ENCODE results near the gene KLF16. TPM values are rescaled to one million over a fixed set of nuclear protein-coding genes. Genes with fewer than 3 reads are reported as not detected.

KLF16 gene
- total and polyA plus RNA-seq, 9 of the 15 experiments (the other 6 are each of a cell fraction or from before 2014, with no cell fraction given): 0.04 to 60.4 (median 6.8) TPM

DNA sequence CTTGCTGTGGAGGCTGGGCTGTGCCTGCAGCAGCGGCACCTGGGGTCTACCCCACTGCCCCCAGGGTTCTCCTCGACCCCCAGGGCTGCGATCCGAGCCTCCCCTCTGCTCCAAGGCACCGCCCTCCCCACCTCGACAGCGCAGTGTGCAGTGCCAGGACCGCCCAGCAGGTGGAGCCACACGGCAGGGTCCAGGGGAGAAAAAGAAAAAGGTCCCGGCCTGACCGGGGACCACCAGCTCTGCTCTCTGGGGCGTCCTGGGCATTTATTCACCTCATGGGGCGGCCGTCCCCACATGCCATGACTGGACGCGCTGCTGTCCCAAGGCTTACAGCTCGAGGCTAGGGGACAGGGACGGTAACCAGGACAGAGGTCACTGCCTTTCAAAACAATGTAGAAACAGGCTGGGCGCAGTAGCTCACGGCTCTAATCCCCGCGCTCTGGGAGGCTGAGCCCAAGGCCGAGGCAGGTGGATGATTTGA is 25.7 kb downstream of the KLF16 start:
- BruUV-seq (replicated peaks): no TSS peak
- CTCF ChIA-PET (ENCODE audit: low intra/inter-chr PET ratio): no interaction called here
- peak; percentile 71 for ATAC-seq
- POLR2A ChIA-PET: interaction anchor here (0.5 to 6.6 kb wide), 10 partner anchors 9 to 1202 kb away, joined by 3 to 46 read pairs (median 4); no protein-coding TSS in a partner anchor
- in situ Hi-C loops (cut with MboI) (no loop called here), intact Hi-C loops (cut with micrococcal nuclease) (no loop called here)
- Histone ChIP-seq H3K36me3 (ENCODE audit: control insufficient read depth, insufficient read depth, low read length) (peaks cover 46% of the 10 kb centered on the region; the same call in 1 of the 3 replicates), H3K79me2 (ENCODE audit: control insufficient read depth, insufficient read depth, low read length) (peaks cover 97% of the 10 kb centered on the region), H3K27me3 (ENCODE audit: control insufficient read depth in 2 of 2, insufficient read depth in 2 of 2, low read length in 2 of 2) (no peaks in the 10 kb centered on the region), H3K9me1 (ENCODE audit: control insufficient read depth, insufficient read depth, low read length) (peaks cover 3% of the 10 kb centered on the region), H3K4me3 (peak overlapping the region; percentile 27), H3K27ac (ENCODE audit: extremely low read depth, low read depth, low read length) (peak overlapping the region; percentile 72), H3K9me3 (replicated peaks; ENCODE audit: control insufficient read depth, insufficient read depth, low read depth, low read length) (no peaks in the 10 kb centered on the region), H3K4me1 (replicated peaks in 1 of 2; ENCODE audit: control insufficient read depth in 2 of 2, insufficient read depth in 2 of 2, low read length in 2 of 2) (peaks cover 55 to 95% of the 10 kb centered on the region in 2 experiments), H3K4me2 (ENCODE audit: insufficient read depth, low read length) (peak overlapping the region; percentile 84), H2AFZ (ENCODE audit: low read depth, low read length) (peak overlapping the region; percentile 64; the same call in 1 of the 2 replicates), H4K20me1 (replicated peaks; ENCODE audit: control insufficient read depth, insufficient read depth, low read length) (peaks cover 26% of the 10 kb centered on the region), H3K9ac (ENCODE audit: insufficient read depth in 1 of 2, low read depth in 2 of 2, low read length in 2 of 2) (peak overlapping the region; percentile 63 to 89)
- WGBS (ENCODE audit: insufficient coverage, low coverage, missing lambda C conversion rate): 2% methylated on average over 20 of the region's 23 CpGs
- FAIRE-seq: peak; percentile 72
- peak; percentile 68 to 83 (median 78) for DNase-seq (ENCODE audit: extremely low read depth in 1 of 4, low spot score in 3 of 4)
- TF ChIP-seq POLR2A (conservative IDR thresholded peaks at IDR 0.05): 0 out of 2 replicates have a peak, but pooled peaks have one; percentile 1
- TF ChIP-seq RB1 (IDR thresholded peaks at IDR 0.05; ENCODE audit: low read depth): peak; percentile 85
- peak; percentile 30; the same call in 1 of the 2 replicates for TF ChIP-seq L3MBTL2 (IDR thresholded peaks at IDR 0.05)
- no peak for TF ChIP-seq KDM4B (IDR thresholded peaks at IDR 0.05; ENCODE audit: borderline replicate concordance in 2 of 2, low read depth in 1 of 2)
- TF ChIP-seq CTBP1 (IDR thresholded peaks at IDR 0.05; ENCODE audit: borderline replicate concordance): peak; percentile 46; the same call in 1 of the 2 replicates
- TF ChIP-seq ZNF263 (CRISPR knock-in tag; IDR thresholded peaks at IDR 0.05; ENCODE audit: borderline replicate concordance): peak; percentile 58; the same call in 1 of the 2 replicates
- TF ChIP-seq KHSRP (IDR thresholded peaks at IDR 0.05): no peak
- TF ChIP-seq PHF21A (IDR thresholded peaks at IDR 0.05; ENCODE audit: borderline replicate concordance, low read depth): peak; percentile 59; the same call in 1 of the 2 replicates
- TF ChIP-seq, protein P1, sequence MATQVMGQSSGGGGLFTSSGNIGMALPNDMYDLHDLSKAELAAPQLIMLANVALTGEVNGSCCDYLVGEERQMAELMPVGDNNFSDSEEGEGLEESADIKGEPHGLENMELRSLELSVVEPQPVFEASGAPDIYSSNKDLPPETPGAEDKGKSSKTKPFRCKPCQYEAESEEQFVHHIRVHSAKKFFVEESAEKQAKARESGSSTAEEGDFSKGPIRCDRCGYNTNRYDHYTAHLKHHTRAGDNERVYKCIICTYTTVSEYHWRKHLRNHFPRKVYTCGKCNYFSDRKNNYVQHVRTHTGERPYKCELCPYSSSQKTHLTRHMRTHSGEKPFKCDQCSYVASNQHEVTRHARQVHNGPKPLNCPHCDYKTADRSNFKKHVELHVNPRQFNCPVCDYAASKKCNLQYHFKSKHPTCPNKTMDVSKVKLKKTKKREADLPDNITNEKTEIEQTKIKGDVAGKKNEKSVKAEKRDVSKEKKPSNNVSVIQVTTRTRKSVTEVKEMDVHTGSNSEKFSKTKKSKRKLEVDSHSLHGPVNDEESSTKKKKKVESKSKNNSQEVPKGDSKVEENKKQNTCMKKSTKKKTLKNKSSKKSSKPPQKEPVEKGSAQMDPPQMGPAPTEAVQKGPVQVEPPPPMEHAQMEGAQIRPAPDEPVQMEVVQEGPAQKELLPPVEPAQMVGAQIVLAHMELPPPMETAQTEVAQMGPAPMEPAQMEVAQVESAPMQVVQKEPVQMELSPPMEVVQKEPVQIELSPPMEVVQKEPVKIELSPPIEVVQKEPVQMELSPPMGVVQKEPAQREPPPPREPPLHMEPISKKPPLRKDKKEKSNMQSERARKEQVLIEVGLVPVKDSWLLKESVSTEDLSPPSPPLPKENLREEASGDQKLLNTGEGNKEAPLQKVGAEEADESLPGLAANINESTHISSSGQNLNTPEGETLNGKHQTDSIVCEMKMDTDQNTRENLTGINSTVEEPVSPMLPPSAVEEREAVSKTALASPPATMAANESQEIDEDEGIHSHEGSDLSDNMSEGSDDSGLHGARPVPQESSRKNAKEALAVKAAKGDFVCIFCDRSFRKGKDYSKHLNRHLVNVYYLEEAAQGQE (IDR thresholded peaks at IDR 0.05; ENCODE audit: borderline replicate concordance): peak; percentile 55; the same call in 1 of the 2 replicates
- TF ChIP-seq, protein P1 (CRISPR knock-in tag; IDR thresholded peaks at IDR 0.05; ENCODE audit: low read depth): no peak
- peak in 1 of 2 experiments; percentile 38; a peak in 1 of 4 replicates for TF ChIP-seq RCOR1 (IDR thresholded peaks at IDR 0.05; ENCODE audit: borderline replicate concordance in 1 of 2, low read depth in 2 of 2, low read length in 2 of 2)
- peak; percentile 36 for TF ChIP-seq BRD9 (IDR thresholded peaks at IDR 0.05; ENCODE audit: low read depth, partially characterized antibody)
- peak; percentile 15; the same call in 1 of the 2 replicates for TF ChIP-seq ZBTB33 (CRISPR knock-in tag; IDR thresholded peaks at IDR 0.05)
- peak; percentile 63; the same call in 1 of the 2 replicates for TF ChIP-seq KLF16 (IDR thresholded peaks at IDR 0.05)
